ENCODE data around the gene CRHR1. TPM values are rescaled to one million over a fixed set of nuclear protein-coding genes. Genes with fewer than 3 reads are reported as not detected.

The CRHR1 gene
- total RNA-seq, 2 experiments from 2014 or later, result not detected

DNA sequence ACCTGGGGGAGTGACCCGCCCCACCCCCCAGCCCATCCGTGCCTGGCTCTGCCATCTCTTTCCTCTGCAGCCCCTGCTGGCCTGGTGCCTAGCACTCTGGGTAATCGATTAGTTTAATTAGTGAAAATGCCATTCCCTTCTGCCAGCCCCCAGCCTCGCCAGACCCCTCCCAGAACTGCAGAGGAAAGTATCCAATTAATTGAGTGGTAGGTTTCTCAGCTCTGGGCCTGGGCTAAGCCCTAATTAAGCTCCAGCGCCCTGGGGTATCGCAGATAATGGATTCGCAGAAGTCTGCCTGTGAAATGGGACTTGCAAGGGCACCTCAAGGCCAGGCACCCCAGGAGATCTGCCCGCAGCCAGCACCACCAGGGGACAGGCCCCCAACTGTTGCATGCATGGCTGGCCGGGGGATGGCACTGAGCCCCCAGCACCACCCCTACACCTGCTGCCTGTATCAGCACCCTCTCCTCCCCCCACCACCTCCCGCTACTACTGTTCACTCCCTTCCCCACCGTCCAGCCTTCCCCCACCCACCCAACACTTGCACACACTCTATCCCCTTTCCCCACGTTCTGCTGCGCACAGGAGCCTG, 40.9 kb downstream of the CRHR1 start:
- Mint-ChIP-seq H3K27me3 (peaks cover 5% of the 10 kb centered on the region), H3K27ac (no peak overlapping the region), H3K9me3 (no peaks in the 10 kb centered on the region), H3K36me3 (ENCODE audit: low read depth) (no peaks in the 10 kb centered on the region), H3K4me1 (ENCODE audit: low read depth) (peaks cover 8% of the 10 kb centered on the region), H3K4me3 (no peak overlapping the region)
- Histone ChIP-seq H3K4me1 (ENCODE audit: insufficient read depth, low read length) (peaks cover 10% of the 10 kb centered on the region), H3K4me3 (ENCODE audit: low read length) (no peak overlapping the region), H3K36me3 (ENCODE audit: insufficient read depth, low read length) (no peaks in the 10 kb centered on the region), H3K27me3 (ENCODE audit: control insufficient read depth in 1 of 2, insufficient read depth in 2 of 2, low read length in 2 of 2) (no peaks in the 10 kb centered on the region), H3K27ac (ENCODE audit: low read depth in 1 of 2, low read length in 2 of 2) (no peak overlapping the region), H3K9me3 (ENCODE audit: control insufficient read depth in 1 of 2, insufficient read depth in 1 of 2, low read length in 2 of 2) (no peaks in the 10 kb centered on the region)
- TF ChIP-seq CTCF (IDR thresholded peaks at IDR 0.05), result no peak
- CTCF ChIA-PET, result no interaction called here
- DNase-seq (no peak), ATAC-seq (ENCODE audit: poor library complexity) (no peak)
- intact Hi-C loops (cut with DNase I, micrococcal nuclease), result no loop called here
- POLR2A ChIA-PET, result no interaction called here

DNA sequence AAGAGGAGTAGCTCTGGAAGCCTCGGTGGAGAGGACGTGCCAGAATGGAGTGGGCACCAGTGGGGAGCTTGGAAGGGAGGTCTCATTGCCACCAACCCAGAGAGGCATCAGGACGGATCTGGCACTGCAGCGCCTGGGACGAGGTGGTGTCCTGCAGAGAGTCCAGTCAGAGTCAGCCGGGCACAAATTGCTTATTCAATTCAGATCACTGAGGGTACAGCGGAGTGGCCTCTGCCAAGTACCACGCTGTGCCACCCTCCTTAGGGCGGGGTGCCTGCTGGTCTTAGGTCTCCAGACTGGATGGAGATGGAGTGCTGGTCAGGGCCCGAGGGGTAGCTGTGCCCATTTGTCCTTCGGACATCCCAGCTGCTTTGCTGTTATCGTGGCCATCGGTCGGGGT, 41.7 kb downstream of the CRHR1 start:
- no peak for TF ChIP-seq CTCF (IDR thresholded peaks at IDR 0.05)
- H3K4me3 ChIP-seq (ENCODE audit: low read length), result no peak overlapping the region
- CTCF ChIA-PET, result no interaction called here
- no peaks in the 10 kb centered on the region for H3K9me3 ChIP-seq (ENCODE audit: control insufficient read depth in 1 of 2, insufficient read depth in 1 of 2, low read length in 2 of 2)
- Mint-ChIP-seq H3K4me1 (ENCODE audit: low read depth) (peaks cover 8% of the 10 kb centered on the region), H3K27ac (no peak overlapping the region), H3K4me3 (no peak overlapping the region), H3K9me3 (no peaks in the 10 kb centered on the region), H3K27me3 (peaks cover 5% of the 10 kb centered on the region), H3K36me3 (ENCODE audit: low read depth) (no peaks in the 10 kb centered on the region)
- H3K36me3 ChIP-seq (ENCODE audit: insufficient read depth, low read length), result no peaks in the 10 kb centered on the region
- no peak overlapping the region for H3K27ac ChIP-seq (ENCODE audit: low read depth in 1 of 2, low read length in 2 of 2)
- no peaks in the 10 kb centered on the region for H3K27me3 ChIP-seq (ENCODE audit: control insufficient read depth in 1 of 2, insufficient read depth in 2 of 2, low read length in 2 of 2)
- ATAC-seq (ENCODE audit: poor library complexity) (no peak), DNase-seq (no peak)
- POLR2A ChIA-PET, result no interaction called here
- H3K4me1 ChIP-seq (ENCODE audit: insufficient read depth, low read length), result peaks cover 10% of the 10 kb centered on the region
- intact Hi-C loops (cut with DNase I, micrococcal nuclease), result no loop called here

- Mint-ChIP-seq H3K4me3 (no peak overlapping the region), H3K9me3 (no peaks in the 10 kb centered on the region), H3K27me3 (peaks cover 2% of the 10 kb centered on the region), H3K4me1 (ENCODE audit: low read depth) (peaks cover 8% of the 10 kb centered on the region), H3K27ac (no peak overlapping the region), H3K36me3 (ENCODE audit: low read depth) (no peaks in the 10 kb centered on the region)
- ATAC-seq (ENCODE audit: poor library complexity) (no peak), DNase-seq (no peak)
- H3K9me3 ChIP-seq (ENCODE audit: control insufficient read depth in 1 of 2, insufficient read depth in 1 of 2, low read length in 2 of 2), result no peaks in the 10 kb centered on the region
- CTCF ChIA-PET, result no interaction called here
- no peak overlapping the region for H3K27ac ChIP-seq (ENCODE audit: low read depth in 1 of 2, low read length in 2 of 2)
- no peaks in the 10 kb centered on the region for H3K36me3 ChIP-seq (ENCODE audit: insufficient read depth, low read length)
- POLR2A ChIA-PET, result no interaction called here
- intact Hi-C loops (cut with DNase I, micrococcal nuclease), result no loop called here
- peaks cover 10% of the 10 kb centered on the region for H3K4me1 ChIP-seq (ENCODE audit: insufficient read depth, low read length)
- TF ChIP-seq CTCF (IDR thresholded peaks at IDR 0.05), result no peak
- no peak overlapping the region for H3K4me3 ChIP-seq (ENCODE audit: low read length)
- H3K27me3 ChIP-seq (ENCODE audit: control insufficient read depth in 1 of 2, insufficient read depth in 2 of 2, low read length in 2 of 2), result no peaks in the 10 kb centered on the region
Measured at GRCh38 chr17:45826919-45827588, 42.9 kb downstream of the CRHR1 start.

Measured in CD4-positive, alpha-beta T cell (primary cell).